ENCODE results near the gene GNPTG.
"Not testable (repeated sequence)": the region's sequence is repeated elsewhere in the genome, so short reads cannot be mapped to it uniquely, and the experiment has no call there.

Gene GNPTG

DNA sequence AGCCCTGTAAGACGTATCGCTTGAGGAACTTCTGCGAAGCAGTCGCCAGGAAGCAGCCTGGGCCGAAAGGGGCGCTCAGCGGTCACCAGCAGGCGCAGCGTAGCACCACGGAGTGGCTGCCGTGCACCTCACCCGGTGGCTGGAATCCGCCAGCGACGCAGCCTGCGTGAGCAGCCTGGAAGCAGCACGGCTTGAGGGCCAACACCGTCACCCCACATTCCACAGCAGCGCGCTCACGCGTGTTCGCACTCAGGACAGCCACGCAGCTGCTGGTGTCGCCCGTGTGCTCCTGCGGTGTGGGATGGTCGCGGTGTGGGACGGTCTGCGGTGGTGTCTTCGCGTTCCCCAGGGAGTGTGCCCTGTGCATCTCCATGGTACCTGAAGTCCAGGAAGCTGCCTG lies 32.7 kb upstream of the GNPTG start:
- DNase-seq (ENCODE audit: low read depth), result no peak

DNA sequence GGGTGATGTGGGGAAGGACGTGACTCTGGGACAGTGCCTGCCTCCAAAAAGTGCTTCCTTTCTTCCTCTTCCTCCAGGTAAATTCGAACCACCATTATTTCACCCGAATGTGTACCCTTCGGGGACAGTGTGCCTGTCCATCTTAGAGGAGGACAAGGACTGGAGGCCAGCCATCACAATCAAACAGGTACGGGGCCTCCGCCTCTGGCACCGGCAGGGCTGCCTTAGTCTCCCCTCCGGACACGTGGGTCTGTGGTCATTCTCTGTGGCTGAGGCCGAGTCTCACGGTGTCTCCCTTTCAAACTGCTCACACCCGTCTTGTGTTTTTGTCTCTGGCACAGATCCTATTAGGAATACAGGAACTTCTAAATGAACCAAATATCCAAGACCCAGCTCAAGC lies 31.6 kb upstream of the GNPTG start:
- DNase-seq (ENCODE audit: low read depth), result no peak

DNA sequence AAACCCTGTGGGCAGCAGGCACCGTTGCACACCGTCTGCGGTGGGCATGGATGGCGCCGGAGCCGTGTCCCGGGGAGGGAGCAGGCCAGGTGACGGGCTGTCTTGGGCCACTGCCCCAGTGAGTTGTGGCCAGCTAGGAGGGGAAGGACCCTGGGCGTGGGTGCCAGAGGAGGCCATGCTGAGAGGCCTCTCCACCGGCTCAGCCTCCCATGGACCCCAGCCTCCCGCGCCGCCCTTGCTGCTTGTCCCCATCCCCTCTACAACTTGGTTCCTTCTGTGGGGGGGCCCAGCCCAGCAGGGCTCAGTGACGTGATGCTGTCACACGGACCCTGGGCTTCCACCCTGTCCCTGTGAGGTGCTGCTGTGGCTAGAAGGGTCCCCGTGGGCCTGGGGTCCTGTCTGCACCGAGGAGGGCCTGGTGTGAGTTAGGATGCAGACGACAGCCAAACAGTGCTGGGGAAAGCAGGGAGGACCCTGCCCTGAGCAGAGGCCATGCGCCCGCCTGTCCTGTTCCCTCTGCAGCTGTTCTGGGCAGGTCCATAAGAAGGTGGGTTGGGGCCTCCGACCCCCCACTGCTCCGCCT lies 31.0 kb upstream of the GNPTG start:
- no peak for DNase-seq (ENCODE audit: low read depth)

DNA sequence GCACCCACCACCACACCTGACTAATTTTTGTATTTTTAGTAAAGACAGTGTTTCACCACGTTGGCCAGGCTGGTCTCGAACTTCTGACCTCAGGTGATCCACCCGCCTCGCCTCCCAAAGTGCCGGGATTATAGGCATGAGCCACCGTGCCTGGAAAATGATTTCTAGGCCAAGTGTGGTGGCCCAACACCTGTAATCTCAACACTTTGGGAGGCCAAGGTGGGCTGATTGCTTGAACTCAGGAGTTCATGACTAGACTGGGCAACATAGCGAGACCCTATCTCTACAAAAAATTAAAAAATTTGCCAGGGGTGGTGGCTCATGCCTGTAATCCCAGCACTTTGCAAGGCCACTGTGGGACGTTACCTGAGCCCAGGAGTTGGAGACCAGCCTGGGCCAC lies 29.3 kb upstream of the GNPTG start:
- DNase-seq (ENCODE audit: low read depth), result no peak

DNA sequence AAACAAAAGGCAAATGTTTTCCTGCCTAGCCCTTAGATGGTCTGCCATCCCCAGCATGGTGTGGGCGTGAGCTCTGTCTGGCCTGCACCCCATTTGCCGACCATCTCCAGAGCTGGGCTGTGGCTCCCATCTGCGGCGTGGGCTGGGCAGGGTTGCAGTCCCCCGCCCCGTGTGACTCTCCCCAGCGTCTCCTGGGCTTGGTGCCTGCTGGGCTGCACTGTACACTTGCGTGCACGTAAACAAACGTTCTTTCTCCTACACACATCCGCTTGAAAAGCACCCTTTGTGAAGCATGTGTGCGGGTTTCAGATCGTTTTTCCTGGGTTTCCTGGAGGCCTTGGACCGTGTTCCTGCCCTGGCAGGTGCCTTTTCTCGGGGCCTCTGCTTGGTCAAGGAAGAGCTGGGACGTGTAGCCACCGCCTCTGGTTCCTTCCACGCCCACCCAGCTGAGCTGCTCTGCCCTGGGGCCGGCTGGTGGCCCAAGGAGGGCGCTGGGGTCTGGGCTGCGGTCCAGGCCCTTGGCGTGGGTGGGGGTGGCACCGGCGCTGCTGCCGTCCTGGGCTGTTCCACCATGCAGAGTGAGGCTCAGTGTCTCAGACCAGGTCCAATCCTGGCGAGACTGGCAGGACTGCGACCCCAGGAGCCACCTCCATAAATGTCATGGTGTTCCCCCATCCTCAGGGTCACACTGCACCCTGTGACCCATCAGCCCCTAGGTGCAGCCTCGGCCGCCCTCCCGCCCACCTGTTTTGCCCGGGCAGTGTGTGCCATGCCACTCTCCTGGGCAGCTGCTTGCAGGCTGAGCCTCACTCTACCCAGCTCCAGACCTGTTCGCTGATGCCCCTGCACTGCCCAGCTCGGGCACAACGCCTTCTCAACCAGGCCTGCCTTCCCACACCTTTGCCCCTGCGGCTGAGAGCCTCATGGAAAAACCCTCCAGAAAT lies 28.2 kb upstream of the GNPTG start:
- DNase-seq (ENCODE audit: low read depth), result no peak

DNA sequence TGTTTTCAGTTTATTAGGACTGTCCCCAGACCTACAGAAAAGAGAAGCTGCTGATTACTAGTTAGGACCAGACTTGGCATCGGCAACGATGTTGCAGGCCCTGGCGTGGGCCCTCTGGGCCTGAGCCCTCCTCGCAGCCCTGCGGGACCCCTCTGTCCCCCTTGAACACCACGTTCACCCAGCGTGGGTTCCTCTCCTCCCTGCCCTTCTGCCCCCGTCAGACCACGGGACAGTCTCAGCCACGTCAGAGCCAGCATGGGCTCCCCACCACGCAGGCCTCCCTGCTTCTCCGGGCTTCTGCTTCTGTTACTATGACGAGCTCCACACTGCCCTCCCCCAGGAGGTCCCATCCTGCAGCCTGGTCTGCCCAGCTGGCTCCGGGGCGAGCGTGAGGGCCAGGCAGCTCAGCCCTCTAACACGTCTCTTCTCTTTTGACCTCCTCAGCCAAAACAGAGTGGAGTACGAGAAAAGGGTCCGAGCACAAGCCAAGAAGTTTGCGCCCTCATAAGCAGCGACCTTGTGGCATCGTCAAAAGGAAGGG lies 27.4 kb upstream of the GNPTG start:
- DNase-seq (ENCODE audit: low read depth), result no peak

DNA sequence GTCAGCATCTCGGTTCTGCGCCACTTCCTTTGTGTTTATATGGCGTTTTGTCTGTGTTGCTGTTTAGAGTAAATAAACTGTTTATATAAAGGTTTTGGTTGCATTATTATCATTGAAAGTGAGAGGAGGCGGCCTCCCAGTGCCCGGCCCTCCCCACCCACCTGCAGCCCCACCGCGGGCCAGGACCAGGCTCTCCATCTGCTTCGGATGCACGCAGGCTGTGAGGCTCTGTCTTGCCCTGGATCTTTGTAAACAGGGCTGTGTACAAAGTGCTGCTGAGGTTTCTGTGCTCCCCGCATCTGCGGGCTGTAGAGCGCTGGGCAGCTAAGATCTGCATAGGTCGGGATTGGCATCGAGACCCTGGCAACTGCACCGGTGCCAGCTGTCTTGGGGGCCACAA lies 26.5 kb upstream of the GNPTG start:
- no peak for DNase-seq (ENCODE audit: low read depth)

DNA sequence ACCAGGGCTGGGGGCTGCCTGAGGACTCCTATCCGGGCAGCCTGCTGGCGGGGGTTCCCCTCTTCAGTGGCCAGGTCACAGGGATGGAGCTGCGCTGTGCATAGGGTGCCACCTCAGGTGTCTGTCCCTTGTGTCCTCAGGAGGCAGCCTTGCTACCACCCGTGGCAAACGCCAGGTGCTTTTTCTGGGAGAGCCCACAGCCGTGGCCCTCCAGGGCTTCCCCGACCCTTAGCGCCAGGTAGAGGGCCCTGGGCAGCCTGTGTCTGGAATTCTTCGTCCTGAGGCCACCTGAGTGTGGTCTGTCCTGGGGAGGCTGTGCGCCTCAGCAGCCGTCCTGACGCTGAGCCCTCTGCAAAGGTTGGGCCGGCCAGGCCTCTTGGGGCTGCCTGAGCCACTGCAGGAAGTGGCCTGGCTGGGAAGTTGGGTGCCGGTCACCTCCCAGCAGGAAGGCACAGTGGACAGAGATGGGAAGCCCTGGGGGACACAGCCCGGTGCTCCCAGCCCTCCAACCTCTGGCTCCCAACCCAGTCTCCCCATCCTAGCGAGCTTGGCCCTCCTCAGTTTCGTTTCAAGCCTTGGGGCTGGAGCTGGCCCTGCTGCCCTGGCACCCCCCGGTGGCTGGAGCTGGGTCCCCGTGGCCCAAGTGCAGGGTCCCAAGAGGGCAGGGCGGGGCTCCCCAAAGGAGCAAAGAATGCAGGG lies 25.9 kb upstream of the GNPTG start:
- no peak for DNase-seq (ENCODE audit: low read depth)

DNA sequence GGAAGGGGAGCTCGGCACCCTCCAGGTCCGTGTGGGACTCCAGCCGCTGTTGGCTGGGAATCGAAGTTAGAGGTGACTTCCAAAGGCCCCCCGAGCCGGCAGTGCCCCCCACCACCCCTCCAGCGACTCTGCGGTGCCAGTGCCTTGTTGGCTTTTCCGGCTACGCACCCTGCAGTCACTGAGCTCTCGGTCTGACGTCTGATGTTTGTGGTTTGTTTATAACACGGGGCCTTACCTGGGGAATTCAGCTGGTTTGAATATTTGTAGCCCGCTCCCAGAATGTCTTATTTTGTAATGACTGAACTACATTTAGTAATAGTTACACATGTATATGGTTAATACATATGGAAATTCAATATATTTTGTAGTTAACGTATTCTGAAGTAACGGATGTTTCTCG lies 25.3 kb upstream of the GNPTG start:
- no peak for DNase-seq (ENCODE audit: low read depth)

DNA sequence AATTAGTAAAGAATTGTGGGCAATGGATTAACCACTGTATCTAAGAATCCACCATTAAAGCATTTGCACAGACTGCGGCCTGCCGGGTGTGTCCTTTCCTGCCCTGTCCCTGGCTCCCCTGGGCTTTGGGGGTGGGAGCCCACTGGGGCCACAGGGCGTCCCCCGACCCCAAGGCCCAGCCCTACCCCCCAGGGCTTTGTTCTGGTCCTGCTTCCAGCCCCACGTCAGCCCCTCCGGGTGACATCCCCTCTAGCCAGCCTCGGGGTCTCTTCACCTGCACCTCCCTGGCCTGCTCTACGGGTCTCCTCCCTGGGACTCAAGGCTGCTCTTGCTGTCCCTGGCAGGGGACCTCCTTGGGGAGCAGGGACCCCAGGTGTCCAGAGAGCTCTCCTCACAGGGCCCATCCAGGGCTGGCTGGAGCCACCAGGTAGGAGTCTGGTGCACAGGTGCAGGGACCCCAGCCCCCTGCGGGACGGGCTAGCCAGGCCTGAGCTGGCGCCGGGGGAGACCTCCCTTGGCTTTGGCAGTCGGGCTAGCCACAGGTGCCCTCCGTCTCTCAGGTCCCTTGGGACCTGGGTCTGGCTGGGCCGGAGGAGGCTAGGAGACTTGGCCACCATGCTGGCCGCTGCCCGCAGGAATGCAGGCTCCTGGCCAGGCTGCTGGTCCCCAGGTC lies 24.6 kb upstream of the GNPTG start:
- no peak for DNase-seq (ENCODE audit: low read depth)

DNA sequence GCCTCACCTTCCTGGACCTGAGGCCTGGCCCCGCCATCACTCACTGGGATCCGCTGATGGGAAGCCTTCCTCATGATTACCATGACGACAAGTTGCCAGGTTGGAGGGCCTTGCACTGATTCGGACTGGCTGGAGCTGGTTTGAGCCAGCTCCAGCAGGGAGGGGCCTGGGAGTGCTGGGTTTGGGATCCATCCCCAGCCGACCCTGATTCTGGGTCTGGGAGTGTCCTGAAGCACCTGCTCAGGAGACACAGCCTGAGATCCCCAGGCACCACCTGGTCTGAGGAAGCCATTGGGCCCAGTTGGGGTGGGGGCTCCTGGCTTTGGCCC lies 24.1 kb upstream of the GNPTG start:
- DNase-seq (ENCODE audit: low read depth), result no peak

DNA sequence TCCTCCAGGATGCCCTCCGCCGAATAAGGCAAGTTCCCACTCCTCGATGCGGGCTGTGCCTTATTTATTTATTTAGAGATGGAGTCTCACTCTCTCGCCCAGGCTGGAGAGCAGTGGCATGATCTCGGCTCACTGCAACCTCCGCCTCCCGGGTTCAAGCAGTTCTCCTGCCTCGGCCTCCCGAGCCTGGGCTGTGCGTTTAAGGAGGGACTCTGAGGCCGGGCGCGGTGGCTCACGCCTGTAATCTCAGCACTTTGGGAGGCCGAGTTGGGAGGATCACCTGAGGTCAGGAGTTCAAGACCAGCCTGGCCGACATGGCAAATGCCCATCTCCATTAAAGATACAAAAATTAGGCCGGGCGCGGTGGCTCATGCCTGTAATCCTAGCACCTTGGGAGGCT lies 23.6 kb upstream of the GNPTG start:
- not testable (repeated sequence) for DNase-seq (ENCODE audit: low read depth)

DNA sequence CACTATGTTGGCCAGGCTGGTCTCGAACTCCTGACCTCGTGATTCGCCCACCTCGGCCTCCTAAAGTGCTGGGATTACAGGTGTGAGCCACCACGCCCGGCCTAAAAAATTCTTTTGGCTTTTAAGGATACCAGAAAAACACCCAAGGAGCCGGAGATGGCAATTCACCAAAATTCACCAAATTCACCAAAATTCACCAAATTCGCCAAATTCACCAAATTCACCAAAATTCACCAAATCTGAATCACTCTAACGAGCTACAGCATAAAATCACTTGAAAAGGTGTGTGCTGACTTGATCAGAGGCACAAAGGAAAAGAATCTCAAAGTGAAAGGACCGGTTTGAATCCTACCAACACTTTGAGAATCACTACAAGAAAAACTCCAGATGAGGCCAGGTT lies 22.8 kb upstream of the GNPTG start:
- DNase-seq (ENCODE audit: low read depth), result not testable (repeated sequence)

DNA sequence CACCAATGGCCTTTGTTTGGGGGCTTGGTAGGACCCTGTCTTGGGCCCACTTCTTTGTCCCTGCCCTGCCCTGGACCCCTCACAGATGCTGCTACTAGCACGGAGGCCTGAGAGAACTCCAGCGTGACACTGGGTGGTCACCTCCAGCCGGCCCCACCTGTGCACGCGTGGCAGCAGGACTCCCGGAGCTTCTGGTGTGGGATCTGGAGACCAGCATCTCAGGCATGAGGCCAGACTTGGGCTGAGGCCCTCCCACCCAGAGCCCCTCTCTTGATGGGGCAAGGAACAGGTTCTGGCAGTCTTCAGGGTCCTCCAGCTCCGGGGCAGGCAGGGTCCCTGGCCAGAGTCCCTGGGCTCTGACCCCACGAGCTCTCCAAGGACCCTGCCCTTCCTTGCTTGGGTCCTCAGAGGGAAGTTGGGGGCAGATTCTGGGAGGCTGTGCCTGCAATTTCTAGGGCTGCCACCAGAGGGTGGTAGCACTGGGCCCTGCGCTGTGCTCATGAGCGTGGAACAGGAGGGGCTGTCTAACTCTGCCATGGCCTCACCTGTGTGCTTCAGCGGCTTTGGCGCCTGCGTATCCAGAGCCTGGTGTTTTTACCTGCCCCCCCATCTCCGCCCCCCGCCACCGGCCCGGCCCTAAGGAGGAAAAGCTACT lies 21.3 kb upstream of the GNPTG start:
- DNase-seq (ENCODE audit: low read depth), result no peak

DNA sequence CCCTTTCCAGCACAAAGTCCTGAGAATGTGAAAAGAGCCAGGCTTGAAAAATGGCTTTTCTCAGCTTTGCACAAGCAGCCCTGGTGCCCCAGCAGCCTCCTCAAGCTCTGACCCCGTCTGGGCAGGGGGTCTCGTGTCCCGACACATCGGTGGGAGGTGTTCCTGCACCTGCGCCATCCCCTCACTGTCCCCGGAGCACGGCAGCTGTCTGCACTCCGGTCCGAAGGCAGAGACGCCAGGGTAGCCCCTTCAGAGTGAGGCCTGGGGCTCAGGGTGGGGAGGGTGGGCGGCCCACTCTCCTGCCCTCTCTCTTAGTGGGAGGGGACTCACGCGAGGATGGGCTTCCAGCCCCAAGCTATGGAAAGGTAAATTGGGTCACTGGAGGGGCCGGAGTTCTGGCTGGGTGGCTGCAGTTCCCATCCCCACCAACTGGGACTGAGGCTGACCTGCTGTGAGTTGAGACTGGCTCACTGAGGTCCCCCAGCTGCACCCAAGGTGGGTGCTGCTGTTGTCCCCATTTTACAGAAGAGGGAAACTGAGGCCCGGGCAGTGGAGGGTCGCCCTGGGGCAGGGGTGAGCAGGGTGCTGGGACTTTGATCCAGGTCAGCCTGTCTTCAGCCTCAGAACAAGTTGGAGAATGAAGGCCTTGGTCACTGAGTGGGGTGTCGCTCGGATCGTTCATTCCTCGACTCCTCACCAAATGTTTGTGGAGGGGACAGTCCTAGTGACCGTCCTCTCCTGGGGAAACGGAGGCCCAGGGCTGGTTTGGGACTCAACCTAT lies 20.6 kb upstream of the GNPTG start:
- no peak for DNase-seq (ENCODE audit: low read depth)

DNA sequence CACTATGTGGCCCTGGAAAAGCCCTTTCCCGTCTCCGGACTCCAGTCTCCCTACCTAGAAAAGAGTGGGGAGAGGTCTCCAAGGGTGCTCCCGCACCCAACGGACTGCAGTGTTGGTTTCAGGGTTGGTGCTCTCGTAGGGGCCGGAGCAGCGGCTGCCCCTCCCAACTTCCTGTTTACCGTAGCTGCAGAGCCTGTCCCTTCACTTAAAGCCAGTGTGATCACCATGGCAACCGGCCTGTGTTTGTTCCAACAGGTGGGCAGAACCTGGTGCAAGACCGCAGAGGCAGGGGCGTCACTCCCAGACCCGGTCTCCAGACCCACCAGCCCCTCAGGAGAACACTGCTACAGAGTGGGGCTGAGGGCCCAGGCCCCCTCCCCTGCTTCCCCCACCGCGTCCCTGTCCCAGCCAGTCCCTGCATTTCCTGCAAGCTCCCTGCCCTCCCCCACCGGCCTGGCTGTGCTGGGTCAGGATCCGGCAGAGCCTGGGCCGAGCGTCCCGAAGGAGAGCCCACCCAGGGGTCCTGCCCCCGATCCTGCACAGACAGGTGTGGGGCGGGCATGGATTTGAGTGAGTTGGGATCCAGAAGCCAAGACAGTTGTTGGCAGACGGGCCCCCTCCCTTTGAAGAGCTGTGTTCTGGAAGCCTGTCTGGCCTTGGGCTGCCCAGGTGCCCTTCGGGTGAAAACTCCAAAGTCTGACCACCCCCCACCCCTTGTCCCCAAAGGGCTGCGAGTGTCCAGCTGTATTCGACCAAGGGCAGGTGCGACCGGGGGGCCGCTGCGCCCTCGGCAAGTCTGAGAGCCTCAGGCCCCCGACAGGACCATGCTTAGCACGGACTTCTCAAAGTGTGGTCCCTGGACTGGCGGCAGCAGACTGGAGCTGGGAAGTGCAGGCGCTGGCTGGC lies 19.8 kb upstream of the GNPTG start:
- DNase-seq (ENCODE audit: low read depth), result no peak

DNA sequence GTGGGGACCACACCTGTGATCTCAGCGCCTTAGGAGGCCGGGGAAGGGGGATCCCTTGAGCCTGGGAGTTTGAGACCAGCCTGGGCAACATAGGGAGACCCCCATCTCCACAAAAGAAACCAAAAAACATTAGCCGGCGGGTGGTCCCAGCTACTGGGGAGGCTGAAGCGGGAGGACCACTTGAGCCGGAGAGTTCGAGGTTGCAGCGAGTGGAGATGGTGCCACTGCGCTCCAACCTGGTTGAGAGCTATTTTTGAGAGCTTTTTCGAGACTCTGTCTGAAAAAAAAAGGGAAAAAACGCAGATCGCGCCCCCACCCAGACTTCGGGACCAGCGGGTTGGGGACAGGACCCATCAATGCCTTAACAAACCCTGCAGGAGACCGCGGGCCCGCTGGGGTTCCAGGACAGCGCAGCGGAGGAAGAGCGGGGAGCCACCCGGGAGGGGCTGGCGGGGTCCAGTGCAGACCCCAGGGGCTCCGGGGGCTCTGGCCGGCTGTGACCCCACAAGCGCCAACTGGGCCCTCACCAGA lies 19.0 kb upstream of the GNPTG start:
- no peak for DNase-seq (ENCODE audit: low read depth)

DNA sequence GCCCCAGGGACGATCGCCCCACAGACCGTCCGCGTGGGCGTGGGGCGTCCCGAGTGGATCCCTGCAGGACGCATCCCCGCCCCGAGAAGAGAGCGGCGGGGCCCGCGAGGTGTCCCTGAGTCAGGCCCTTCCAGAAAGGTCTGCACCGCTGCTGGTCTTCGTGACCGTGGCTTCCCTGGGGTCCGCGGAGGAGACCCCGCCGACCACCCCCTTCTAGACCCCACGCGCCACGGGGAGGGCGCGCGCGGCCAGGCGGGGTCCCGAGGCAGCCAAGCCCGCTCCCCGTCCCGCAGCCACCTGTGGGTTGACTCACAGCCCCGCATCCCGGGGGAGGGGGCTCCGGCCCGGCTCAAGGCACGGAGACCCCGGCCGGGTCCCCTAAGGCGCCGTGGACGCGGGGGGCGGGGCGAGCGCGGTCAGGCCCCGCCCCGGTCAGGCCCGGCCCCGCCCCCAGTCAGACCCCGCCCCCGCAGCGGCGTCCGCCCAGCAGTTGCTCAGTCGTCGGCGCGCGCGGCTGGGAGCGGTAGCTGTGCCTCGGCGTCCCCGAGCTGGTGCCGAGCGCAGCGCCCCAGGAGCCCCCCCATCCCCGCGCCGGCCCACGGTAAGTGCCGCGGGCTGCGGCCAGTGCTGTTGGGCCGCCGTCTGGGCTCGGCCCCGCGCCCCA lies 18.4 kb upstream of the GNPTG start, which contains the start of gene BAIAP3:
Gene BAIAP3 (plus strand): TSS at position 497 of the 664 bp plus-strand sequence. CDS start 4,905 bp downstream, outside the sequence.
- no peak for DNase-seq (ENCODE audit: low read depth)
